Activated naive CD8-positive, alpha-beta T cell treated with anti-CD3 and anti-CD28 coated beads, Interleukin-2, amount 10 ng/mL, durations not matched to agents 7 days and 5 days (primary cell): ENCODE results near the gene WNK1. TPM values are rescaled to one million over a fixed set of nuclear protein-coding genes. Genes with fewer than 3 reads are reported as not detected.

Source experiments
- ATAC-seq: fragments of 150-1000 bp; cut with Tn5 transposase; one replicate; pipeline ENCODE4 v1.10.0; 2021; ENCODE audit warnings: low read depth, moderate library complexity
- POLR2A ChIA-PET: fragments of 350-600 bp; sonication (Branson Sonifier 250); formaldehyde crosslinking; loops from one replicate; lab custom pipeline; 2021; ENCODE audit warnings: antibody characterized with exemption; lab: Charles Lee
- DNase-seq: peaks from one replicate; pipeline ENCODE4 v3.0.0; 2021
- H3K27ac Mint-ChIP-seq: one replicate; pipeline ENCODE4 v1.8.0; 2022; ENCODE audit warnings: mild to moderate bottlenecking, mixed read lengths
- H3K27me3 Mint-ChIP-seq: one replicate; pipeline ENCODE4 v1.8.0; 2022; ENCODE audit warnings: mild to moderate bottlenecking, moderate library complexity, mixed read lengths
- H3K36me3 Mint-ChIP-seq: one replicate; pipeline ENCODE4 v1.8.0; 2021; ENCODE audit warnings: mild to moderate bottlenecking, mixed read lengths
- H3K4me1 Mint-ChIP-seq: one replicate; pipeline ENCODE4 v1.8.0; 2021; ENCODE audit warnings: mixed read lengths
- H3K4me3 Mint-ChIP-seq: one replicate; pipeline ENCODE4 v1.8.0; 2022; ENCODE audit warnings: mild to moderate bottlenecking, moderate library complexity, mixed read lengths
- H3K9me3 Mint-ChIP-seq: one replicate; pipeline ENCODE4 v1.8.0; 2021; ENCODE audit warnings: mixed read lengths
- total RNA-seq, 2 experiments: library from RNA; stranded (reverse); gene quantifications; one replicate each; pipeline ENCODE4 v1.2.3, GENCODE V29; 2021

The WNK1 gene
- total RNA-seq, 2 experiments from 2014 or later: 201 to 204 TPM

GRCh38 chr12:751192-751998 is 984 bp upstream of the WNK1 start:
- peaks cover 21% of the 10 kb centered on the region for H3K36me3 Mint-ChIP-seq
- ATAC-seq: peak; percentile 66
- no peak overlapping the region for H3K27ac Mint-ChIP-seq
- peaks cover 22% of the 10 kb centered on the region for H3K4me1 Mint-ChIP-seq
- no peak overlapping the region for H3K4me3 Mint-ChIP-seq
- DNase-seq: peak; percentile 88
- POLR2A ChIA-PET: interaction anchor here (0.5 to 6.1 kb wide), 42 partner anchors 8 to 850 kb away, joined by 3 to 87 read pairs (median 6); partner anchors contain the start of genes FBXL14, KDM5A, NINJ2 and RAD52
- H3K27me3 Mint-ChIP-seq: no peaks in the 10 kb centered on the region
- no peaks in the 10 kb centered on the region for H3K9me3 Mint-ChIP-seq

GRCh38 chr12:752695-753610 is 574 bp downstream of the WNK1 start:
- peaks cover 26% of the 10 kb centered on the region for H3K4me1 Mint-ChIP-seq
- H3K36me3 Mint-ChIP-seq: peaks cover 28% of the 10 kb centered on the region
- ATAC-seq: peak; percentile 21
- H3K27ac Mint-ChIP-seq: peak overlapping the region; percentile 88
- H3K4me3 Mint-ChIP-seq: peak overlapping the region; percentile 91
- H3K27me3 Mint-ChIP-seq: no peaks in the 10 kb centered on the region
- no peaks in the 10 kb centered on the region for H3K9me3 Mint-ChIP-seq
- POLR2A ChIA-PET: interaction anchor here (0.5 to 6.1 kb wide), 21 partner anchors 20 to 196 kb away, joined by 3 to 87 read pairs (median 8); partner anchors contain the start of genes NINJ2 and RAD52
- peak; percentile 70 for DNase-seq

GRCh38 chr12:753611-754472 is 1.5 kb downstream of the WNK1 start:
- POLR2A ChIA-PET: interaction anchor here (0.5 to 6.1 kb wide), 16 partner anchors 21 to 195 kb away, joined by 3 to 87 read pairs (median 8); partner anchors contain the start of genes NINJ2 and RAD52
- DNase-seq (peak; percentile 68), ATAC-seq (no peak)
- Mint-ChIP-seq H3K27me3 (no peaks in the 10 kb centered on the region), H3K27ac (peak overlapping the region; percentile 88), H3K4me3 (peak overlapping the region; percentile 91), H3K4me1 (peaks cover 31% of the 10 kb centered on the region), H3K9me3 (no peaks in the 10 kb centered on the region), H3K36me3 (peaks cover 33% of the 10 kb centered on the region)

DNA sequence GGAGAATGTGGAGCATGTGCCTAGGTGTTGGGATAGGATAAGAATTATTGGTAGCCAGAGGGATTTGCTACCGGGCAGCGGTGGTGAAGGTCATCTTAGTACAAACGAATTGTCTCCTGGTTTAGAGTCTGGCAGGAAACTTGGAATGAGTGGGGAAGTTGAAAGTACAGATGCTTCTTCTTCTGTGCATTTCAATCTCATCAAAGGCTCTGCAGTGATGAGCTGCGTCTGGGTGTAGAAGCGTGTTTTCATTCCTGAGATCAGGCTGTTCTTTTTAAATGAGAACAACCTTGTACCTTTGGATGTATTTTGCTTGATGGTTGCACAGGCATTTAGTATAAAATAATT is 2.1 kb downstream of the WNK1 start:
- ATAC-seq: no peak
- Mint-ChIP-seq H3K36me3 (peaks cover 35% of the 10 kb centered on the region), H3K27me3 (no peaks in the 10 kb centered on the region), H3K4me1 (peaks cover 31% of the 10 kb centered on the region), H3K9me3 (no peaks in the 10 kb centered on the region), H3K4me3 (peak overlapping the region; percentile 91), H3K27ac (peak overlapping the region; percentile 88)
- DNase-seq: no peak
- POLR2A ChIA-PET: interaction anchor here (0.7 to 6.1 kb wide), 11 partner anchors 22 to 194 kb away, joined by 3 to 81 read pairs (median 6); no protein-coding TSS in a partner anchor

DNA sequence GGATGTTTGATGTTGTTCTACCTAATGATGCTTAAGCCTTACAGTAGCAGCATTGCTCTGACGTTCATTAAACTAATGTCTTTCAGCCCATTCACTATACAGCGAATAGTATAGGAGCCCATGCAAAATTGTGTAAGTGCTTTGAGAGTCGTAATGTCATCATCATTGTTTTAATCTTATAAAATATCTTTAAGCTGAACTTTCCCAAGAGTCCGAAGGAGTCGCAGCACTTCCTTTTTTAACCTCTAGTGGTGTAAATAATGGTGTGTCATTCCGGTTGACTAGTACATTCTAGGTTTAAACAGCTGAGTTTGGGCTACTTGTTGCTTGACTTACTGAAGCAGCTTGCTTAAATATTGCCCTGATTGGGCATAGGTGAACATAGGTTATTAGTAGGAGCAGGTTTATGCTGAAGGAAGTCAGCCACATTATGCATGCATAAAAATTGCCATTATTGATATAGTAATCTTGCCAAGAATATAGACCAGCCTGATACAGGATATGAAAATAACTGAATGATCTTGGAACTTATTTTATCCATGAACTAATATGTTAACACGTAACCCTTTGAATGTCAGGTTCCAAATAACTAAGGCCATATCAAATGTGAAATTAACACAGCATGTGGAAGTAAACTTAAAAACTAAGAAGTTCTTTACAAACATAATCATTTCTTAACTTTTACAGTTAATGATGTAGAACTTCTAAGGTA is 2.6 kb downstream of the WNK1 start:
- POLR2A ChIA-PET: interaction anchor here (0.7 to 6.1 kb wide), 11 partner anchors 21 to 194 kb away, joined by 3 to 81 read pairs (median 6); no protein-coding TSS in a partner anchor
- peaks cover 40% of the 10 kb centered on the region for H3K36me3 Mint-ChIP-seq
- DNase-seq (no peak), ATAC-seq (no peak)
- peaks cover 31% of the 10 kb centered on the region for H3K4me1 Mint-ChIP-seq
- no peaks in the 10 kb centered on the region for H3K27me3 Mint-ChIP-seq
- H3K9me3 Mint-ChIP-seq: no peaks in the 10 kb centered on the region
- H3K27ac Mint-ChIP-seq: peak overlapping the region; percentile 80
- peak overlapping the region; percentile 91 for H3K4me3 Mint-ChIP-seq

- no peak for DNase-seq
Observed at GRCh38 chr12:759628-760027, 7.2 kb downstream of the WNK1 start.

DNA sequence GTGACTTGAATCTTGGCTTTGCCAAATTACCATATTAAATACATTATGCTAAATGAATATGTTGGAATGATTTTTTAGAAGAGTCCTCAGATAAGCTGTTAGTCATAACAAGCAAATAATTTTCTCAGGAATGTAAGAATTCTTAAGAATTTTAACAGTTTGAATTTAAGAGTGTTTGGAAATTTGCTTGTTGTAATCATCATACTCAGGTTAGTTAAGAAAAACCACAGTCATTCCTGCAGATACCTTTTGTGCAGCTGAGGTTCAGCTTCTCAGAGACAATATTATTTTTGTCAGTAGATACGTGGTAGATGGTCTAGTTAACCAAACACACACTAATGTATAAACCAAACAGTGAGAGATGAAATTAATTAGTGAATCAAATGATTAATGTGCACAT is 8.9 kb downstream of the WNK1 start:
- H3K36me3 Mint-ChIP-seq: peaks cover 46% of the 10 kb centered on the region
- peaks cover 37% of the 10 kb centered on the region for H3K4me1 Mint-ChIP-seq
- H3K9me3 Mint-ChIP-seq: no peaks in the 10 kb centered on the region
- H3K27ac Mint-ChIP-seq: no peak overlapping the region
- H3K27me3 Mint-ChIP-seq: no peaks in the 10 kb centered on the region
- POLR2A ChIA-PET: interaction anchor here (0.7 to 1.5 kb wide), 2 partner anchors 18 to 111 kb away, joined by 3 to 5 read pairs; no protein-coding TSS in a partner anchor
- no peak overlapping the region for H3K4me3 Mint-ChIP-seq
- ATAC-seq: no peak
- no peak for DNase-seq

More at GRCh38 chr12:759628-760027, 7.2 kb downstream of the WNK1 start:
- Mint-ChIP-seq H3K27ac (no peak overlapping the region), H3K36me3 (peaks cover 50% of the 10 kb centered on the region), H3K4me3 (peak overlapping the region; percentile 12), H3K9me3 (no peaks in the 10 kb centered on the region), H3K4me1 (peaks cover 46% of the 10 kb centered on the region), H3K27me3 (no peaks in the 10 kb centered on the region)
- POLR2A ChIA-PET: interaction anchor here (1.5 to 1.6 kb wide), 2 partner anchors 9 to 20 kb away, joined by 4 to 5 read pairs; no protein-coding TSS in a partner anchor
- ATAC-seq: no peak

DNA sequence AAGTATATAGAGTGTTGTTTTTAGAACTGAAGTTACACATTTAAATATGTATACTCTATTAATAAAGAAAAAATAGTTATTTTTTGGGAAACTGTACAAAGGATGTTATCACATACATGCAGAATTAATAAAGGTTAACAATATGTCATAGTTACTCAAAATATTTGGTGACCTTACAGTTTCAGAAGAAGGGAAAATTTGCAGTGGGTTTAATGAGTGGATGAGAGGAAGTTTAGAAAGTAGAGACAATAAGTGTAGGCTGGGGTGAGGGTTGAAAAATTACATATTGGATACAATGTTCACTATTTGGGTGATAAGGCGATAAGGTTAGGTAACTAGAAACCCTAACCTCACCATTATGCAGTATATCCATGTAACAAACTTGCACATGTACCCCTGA is 13.5 kb downstream of the WNK1 start:
- DNase-seq (no peak), ATAC-seq (no peak)
- Mint-ChIP-seq H3K27ac (no peak overlapping the region), H3K4me3 (no peak overlapping the region), H3K9me3 (no peaks in the 10 kb centered on the region), H3K36me3 (peaks cover 35% of the 10 kb centered on the region), H3K4me1 (peaks cover 31% of the 10 kb centered on the region), H3K27me3 (no peaks in the 10 kb centered on the region)
- POLR2A ChIA-PET: interaction anchor here (0.7 kb wide), 1 partner anchor 11 kb away, joined by 5 read pairs; no protein-coding TSS in a partner anchor

GRCh38 chr12:768434-768833 is 16.1 kb downstream of the WNK1 start:
- H3K27me3 Mint-ChIP-seq: no peaks in the 10 kb centered on the region
- H3K27ac Mint-ChIP-seq: no peak overlapping the region
- no peaks in the 10 kb centered on the region for H3K9me3 Mint-ChIP-seq
- POLR2A ChIA-PET: no interaction called here
- peaks cover 23% of the 10 kb centered on the region for H3K36me3 Mint-ChIP-seq
- ATAC-seq (no peak), DNase-seq (no peak)
- H3K4me1 Mint-ChIP-seq: peaks cover 29% of the 10 kb centered on the region
- no peak overlapping the region for H3K4me3 Mint-ChIP-seq

- POLR2A ChIA-PET: no interaction called here
- Mint-ChIP-seq H3K4me1 (peaks cover 31% of the 10 kb centered on the region), H3K9me3 (no peaks in the 10 kb centered on the region), H3K27me3 (no peaks in the 10 kb centered on the region), H3K36me3 (peaks cover 12% of the 10 kb centered on the region), H3K27ac (no peak overlapping the region), H3K4me3 (no peak overlapping the region)
- no peak for ATAC-seq
- DNase-seq: no peak
Observed at GRCh38 chr12:770479-770878, 18.1 kb downstream of the WNK1 start.

GRCh38 chr12:772056-772697 is 19.8 kb downstream of the WNK1 start:
- Mint-ChIP-seq H3K27ac (no peak overlapping the region), H3K4me1 (peaks cover 32% of the 10 kb centered on the region), H3K27me3 (no peaks in the 10 kb centered on the region), H3K4me3 (no peak overlapping the region), H3K36me3 (peaks cover 16% of the 10 kb centered on the region), H3K9me3 (no peaks in the 10 kb centered on the region)
- ATAC-seq: no peak
- POLR2A ChIA-PET: interaction anchor here (0.6 kb wide), 1 partner anchor 139 kb away, joined by 5 read pairs; no protein-coding TSS in a partner anchor
- DNase-seq: no peak
